ENCODE data around the gene SLC5A9. TPM values are rescaled to one million over a fixed set of nuclear protein-coding genes. Genes with fewer than 3 reads are reported as not detected.

Gene SLC5A9
- total and polyA plus RNA-seq, 12 donors, result 0.06 to 0.59 (median 0.16) TPM; not detected in 7

- H3K9me3 ChIP-seq, result no peaks in the 10 kb centered on the region
- WGBS, 2 donors, result 66 to 72% methylated on average over 2 of the region's 2 CpGs
- H3K4me1 ChIP-seq, result peaks cover 0 to 8% (median 3%) of the 10 kb centered on the region in 9 donors
- ATAC-seq (no peak), DNase-seq (no peak)
- no peak overlapping the region for H3K27ac ChIP-seq
- intact Hi-C loops (cut with DNase I), result no loop called here
- peaks cover 0 to 14% (median 0%) of the 10 kb centered on the region in 7 donors for H3K27me3 ChIP-seq
- no peaks in the 10 kb centered on the region for H3K36me3 ChIP-seq
- H3K4me3 ChIP-seq, result no peak overlapping the region
- TF ChIP-seq CTCF (IDR thresholded peaks at IDR 0.05), result no peak
These were observed 2.7 kb upstream of the SLC5A9 start for GRCh38 chr1:48219803-48220202.

GRCh38 chr1:48221122-48221521, 1.4 kb upstream of the SLC5A9 start:
- no peak overlapping the region for H3K27ac ChIP-seq
- no peak overlapping the region for H3K4me3 ChIP-seq
- peaks cover 0 to 10% (median 0%) of the 10 kb centered on the region in 7 donors for H3K27me3 ChIP-seq
- ATAC-seq (no peak), DNase-seq (no peak)
- no peaks in the 10 kb centered on the region for H3K9me3 ChIP-seq
- intact Hi-C loops (cut with DNase I), result no loop called here
- 79 to 81% methylated on average over 3 of the region's 3 CpGs for WGBS, 2 donors
- H3K36me3 ChIP-seq, result no peaks in the 10 kb centered on the region
- no peaks in the 10 kb centered on the region for H3K4me1 ChIP-seq
- no peak for TF ChIP-seq CTCF (IDR thresholded peaks at IDR 0.05)

GRCh38 chr1:48221657-48222056, 859 bp upstream of the SLC5A9 start:
- H3K36me3 ChIP-seq, result no peaks in the 10 kb centered on the region
- no peaks in the 10 kb centered on the region for H3K4me1 ChIP-seq
- H3K27me3 ChIP-seq, result peaks cover 0 to 10% (median 0%) of the 10 kb centered on the region in 7 donors
- ATAC-seq (no peak), DNase-seq (no peak)
- no peak overlapping the region for H3K4me3 ChIP-seq
- H3K9me3 ChIP-seq, result no peaks in the 10 kb centered on the region
- intact Hi-C loops (cut with DNase I), result no loop called here
- no peak overlapping the region for H3K27ac ChIP-seq
- 92 to 95% methylated on average over 3 of the region's 3 CpGs for WGBS, 2 donors
- TF ChIP-seq CTCF (IDR thresholded peaks at IDR 0.05), result no peak

GRCh38 chr1:48223366-48224240, 1.1 kb downstream of the SLC5A9 start:
- WGBS, 2 donors, result 63 to 65% methylated on average over 7 of the region's 7 CpGs
- intact Hi-C loops (cut with DNase I), result no loop called here
- peaks cover 0 to 10% (median 0%) of the 10 kb centered on the region in 9 donors for H3K4me1 ChIP-seq
- no peak overlapping the region for H3K4me3 ChIP-seq
- no peaks in the 10 kb centered on the region for H3K36me3 ChIP-seq
- no peak for DNase-seq
- H3K27ac ChIP-seq, result no peak overlapping the region
- H3K9me3 ChIP-seq, result no peaks in the 10 kb centered on the region
- TF ChIP-seq CTCF (IDR thresholded peaks at IDR 0.05), result no peak
- no peak for ATAC-seq
- H3K27me3 ChIP-seq, result peaks cover 0 to 10% (median 0%) of the 10 kb centered on the region in 7 donors
